Measurements from ENCODE around the gene ASTN2. TPM values are rescaled to one million over a fixed set of nuclear protein-coding genes. Genes with fewer than 3 reads are reported as not detected.

The ASTN2 gene
- total and polyA plus RNA-seq, 9 of the 15 experiments (the other 6 are each of a cell fraction or from before 2014, with no cell fraction given), result 0.56 to 3.5 (median 1.9) TPM

DNA sequence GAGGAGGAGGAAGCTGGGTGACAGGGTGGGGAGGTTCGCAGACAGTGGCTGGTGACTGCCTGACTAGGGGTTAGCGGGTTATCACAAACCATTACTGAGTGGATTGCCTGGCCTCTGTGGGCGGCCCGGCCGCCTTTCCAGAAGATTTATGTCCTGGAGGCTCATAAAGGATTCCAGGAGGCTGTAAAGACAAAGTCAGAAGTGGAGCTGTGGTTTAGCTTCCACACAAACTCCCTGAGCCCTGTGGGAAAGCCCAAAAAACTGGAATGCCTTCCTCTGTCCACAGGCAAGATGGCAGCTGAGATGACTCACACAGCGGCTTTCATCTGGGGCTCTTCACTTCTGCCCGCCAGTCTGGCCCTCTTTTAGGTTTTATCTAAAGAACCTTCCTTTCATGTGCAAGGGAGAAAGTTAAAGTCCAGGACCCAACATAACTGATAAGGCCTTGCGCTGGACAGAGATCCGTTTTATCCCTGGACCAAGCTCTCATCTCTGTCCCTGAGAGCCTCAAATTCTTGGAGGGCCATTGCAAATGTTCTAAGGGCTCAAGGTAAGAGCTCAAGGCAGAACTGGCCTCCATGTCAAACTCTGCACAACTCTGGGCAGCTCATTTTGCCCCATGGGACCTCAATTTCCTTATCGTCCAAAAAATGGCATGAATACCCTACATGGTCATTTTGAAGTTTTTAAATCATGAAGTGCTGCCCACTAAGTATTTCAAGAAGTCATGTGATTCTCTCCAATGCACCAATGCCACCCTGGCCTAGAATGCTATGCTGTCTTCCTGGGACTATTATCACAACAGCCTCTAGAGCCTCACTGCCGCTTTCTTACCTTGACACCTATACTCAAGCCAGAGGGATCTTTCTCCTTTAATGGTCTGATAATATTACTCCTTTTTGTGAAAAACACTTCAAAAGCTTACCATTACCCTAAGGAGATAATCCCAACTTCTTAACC is 977.2 kb downstream of the ASTN2 start (continued):
- TF ChIP-seq, protein P1, sequence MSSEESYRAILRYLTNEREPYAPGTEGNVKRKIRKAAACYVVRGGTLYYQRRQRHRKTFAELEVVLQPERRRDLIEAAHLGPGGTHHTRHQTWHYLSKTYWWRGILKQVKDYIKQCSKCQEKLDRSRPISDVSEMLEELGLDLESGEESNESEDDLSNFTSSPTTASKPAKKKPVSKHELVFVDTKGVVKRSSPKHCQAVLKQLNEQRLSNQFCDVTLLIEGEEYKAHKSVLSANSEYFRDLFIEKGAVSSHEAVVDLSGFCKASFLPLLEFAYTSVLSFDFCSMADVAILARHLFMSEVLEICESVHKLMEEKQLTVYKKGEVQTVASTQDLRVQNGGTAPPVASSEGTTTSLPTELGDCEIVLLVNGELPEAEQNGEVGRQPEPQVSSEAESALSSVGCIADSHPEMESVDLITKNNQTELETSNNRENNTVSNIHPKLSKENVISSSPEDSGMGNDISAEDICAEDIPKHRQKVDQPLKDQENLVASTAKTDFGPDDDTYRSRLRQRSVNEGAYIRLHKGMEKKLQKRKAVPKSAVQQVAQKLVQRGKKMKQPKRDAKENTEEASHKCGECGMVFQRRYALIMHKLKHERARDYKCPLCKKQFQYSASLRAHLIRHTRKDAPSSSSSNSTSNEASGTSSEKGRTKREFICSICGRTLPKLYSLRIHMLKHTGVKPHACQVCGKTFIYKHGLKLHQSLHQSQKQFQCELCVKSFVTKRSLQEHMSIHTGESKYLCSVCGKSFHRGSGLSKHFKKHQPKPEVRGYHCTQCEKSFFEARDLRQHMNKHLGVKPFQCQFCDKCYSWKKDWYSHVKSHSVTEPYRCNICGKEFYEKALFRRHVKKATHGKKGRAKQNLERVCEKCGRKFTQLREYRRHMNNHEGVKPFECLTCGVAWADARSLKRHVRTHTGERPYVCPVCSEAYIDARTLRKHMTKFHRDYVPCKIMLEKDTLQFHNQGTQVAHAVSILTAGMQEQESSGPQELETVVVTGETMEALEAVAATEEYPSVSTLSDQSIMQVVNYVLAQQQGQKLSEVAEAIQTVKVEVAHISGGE (CRISPR knock-in tag; IDR thresholded peaks at IDR 0.05), result peak in 1 of 3 experiments; percentile 65; a peak in 2 of 6 replicates
- TF ChIP-seq NFIX (CRISPR knock-in tag; IDR thresholded peaks at IDR 0.05; ENCODE audit: low read depth) (no peak), RBM22 (IDR thresholded peaks at IDR 0.05; ENCODE audit: low read depth, low read length, poor library complexity, severe bottlenecking) (no peak), HNRNPLL (IDR thresholded peaks at IDR 0.05; ENCODE audit: low read depth, low read length, poor library complexity, severe bottlenecking) (no peak), XRCC5 (IDR thresholded peaks at IDR 0.05; ENCODE audit: low read depth, low read length) (no peak), TAL1 (IDR thresholded peaks at IDR 0.05) (peak; percentile 63; the same call in 1 of the 2 replicates), BACH1 (tag; IDR thresholded peaks at IDR 0.05) (peak; percentile 53), ETV1 (tag; conservative IDR thresholded peaks at IDR 0.05; ENCODE audit: low read depth) (no peak), RBBP5 (IDR thresholded peaks at IDR 0.05; ENCODE audit: borderline replicate concordance, insufficient read depth, low read length, poor library complexity, severe bottlenecking) (peak; percentile 40), SREBF2 (CRISPR knock-in tag; IDR thresholded peaks at IDR 0.05) (no peak), C11orf30 (IDR thresholded peaks at IDR 0.05; ENCODE audit: low read depth) (no peak), ZNF121 (CRISPR knock-in tag; conservative IDR thresholded peaks at IDR 0.05) (no peak), BHLHE40 (IDR thresholded peaks at IDR 0.05; ENCODE audit: low read length) (peak; percentile 47)
- TF ChIP-seq, protein P2, sequence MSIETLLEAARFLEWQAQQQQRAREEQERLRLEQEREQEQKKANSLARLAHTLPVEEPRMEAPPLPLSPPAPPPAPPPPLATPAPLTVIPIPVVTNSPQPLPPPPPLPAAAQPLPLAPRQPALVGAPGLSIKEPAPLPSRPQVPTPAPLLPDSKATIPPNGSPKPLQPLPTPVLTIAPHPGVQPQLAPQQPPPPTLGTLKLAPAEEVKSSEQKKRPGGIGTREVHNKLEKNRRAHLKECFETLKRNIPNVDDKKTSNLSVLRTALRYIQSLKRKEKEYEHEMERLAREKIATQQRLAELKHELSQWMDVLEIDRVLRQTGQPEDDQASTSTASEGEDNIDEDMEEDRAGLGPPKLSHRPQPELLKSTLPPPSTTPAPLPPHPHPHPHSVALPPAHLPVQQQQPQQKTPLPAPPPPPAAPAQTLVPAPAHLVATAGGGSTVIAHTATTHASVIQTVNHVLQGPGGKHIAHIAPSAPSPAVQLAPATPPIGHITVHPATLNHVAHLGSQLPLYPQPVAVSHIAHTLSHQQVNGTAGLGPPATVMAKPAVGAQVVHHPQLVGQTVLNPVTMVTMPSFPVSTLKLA (conservative IDR thresholded peaks at IDR 0.05), result peak in 1 of 2 experiments; percentile 28; a peak in 1 of 4 replicates
- TF ChIP-seq, protein P3, sequence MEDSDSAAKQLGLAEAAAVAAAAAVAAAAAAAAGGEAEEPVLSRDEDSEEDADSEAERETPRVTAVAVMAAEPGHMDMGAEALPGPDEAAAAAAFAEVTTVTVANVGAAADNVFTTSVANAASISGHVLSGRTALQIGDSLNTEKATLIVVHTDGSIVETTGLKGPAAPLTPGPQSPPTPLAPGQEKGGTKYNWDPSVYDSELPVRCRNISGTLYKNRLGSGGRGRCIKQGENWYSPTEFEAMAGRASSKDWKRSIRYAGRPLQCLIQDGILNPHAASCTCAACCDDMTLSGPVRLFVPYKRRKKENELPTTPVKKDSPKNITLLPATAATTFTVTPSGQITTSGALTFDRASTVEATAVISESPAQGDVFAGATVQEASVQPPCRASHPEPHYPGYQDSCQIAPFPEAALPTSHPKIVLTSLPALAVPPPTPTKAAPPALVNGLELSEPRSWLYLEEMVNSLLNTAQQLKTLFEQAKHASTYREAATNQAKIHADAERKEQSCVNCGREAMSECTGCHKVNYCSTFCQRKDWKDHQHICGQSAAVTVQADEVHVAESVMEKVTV (CRISPR knock-in tag; IDR thresholded peaks at IDR 0.05), result peak; percentile 26; the same call in 1 of the 2 replicates
- TF ChIP-seq, protein P4, sequence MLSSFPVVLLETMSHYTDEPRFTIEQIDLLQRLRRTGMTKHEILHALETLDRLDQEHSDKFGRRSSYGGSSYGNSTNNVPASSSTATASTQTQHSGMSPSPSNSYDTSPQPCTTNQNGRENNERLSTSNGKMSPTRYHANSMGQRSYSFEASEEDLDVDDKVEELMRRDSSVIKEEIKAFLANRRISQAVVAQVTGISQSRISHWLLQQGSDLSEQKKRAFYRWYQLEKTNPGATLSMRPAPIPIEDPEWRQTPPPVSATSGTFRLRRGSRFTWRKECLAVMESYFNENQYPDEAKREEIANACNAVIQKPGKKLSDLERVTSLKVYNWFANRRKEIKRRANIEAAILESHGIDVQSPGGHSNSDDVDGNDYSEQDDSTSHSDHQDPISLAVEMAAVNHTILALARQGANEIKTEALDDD (IDR thresholded peaks at IDR 0.05), result peak; percentile 98

Data from K562 (cell line).